Lower lobe of right lung (tissue), 2 donors: ENCODE data around the gene YBX3. TPM values are rescaled to one million over a fixed set of nuclear protein-coding genes. Genes with fewer than 3 reads are reported as not detected.

Source experiments
- ATAC-seq, 2 donors: fragments of 200-7000 bp; cut with Tn5 transposase; one replicate each; pipeline ENCODE4 v1.9.1; 2020 to 2022; ENCODE audit warnings: mild to moderate bottlenecking in 2 of 2, moderate library complexity in 2 of 2
- DNase-seq: peaks from one replicate; pipeline ENCODE4 v3.0.0-alpha.2; 2020
- H3K27ac ChIP-seq: fragments of 200-600 bp; one replicate; pipeline ENCODE4 v1.8.0; 2022
- H3K27me3 ChIP-seq: fragments of 200-600 bp; one replicate; pipeline ENCODE4 v1.8.0; 2022; ENCODE audit warnings: low read depth
- H3K36me3 ChIP-seq: fragments of 200-600 bp; one replicate; pipeline ENCODE4 v1.8.0; 2022; ENCODE audit warnings: mild to moderate bottlenecking
- H3K4me1 ChIP-seq: fragments of 200-600 bp; one replicate; pipeline ENCODE4 v1.8.0; 2022
- H3K4me3 ChIP-seq: fragments of 200-600 bp; one replicate; pipeline ENCODE4 v1.8.0; 2022; ENCODE audit warnings: mild to moderate bottlenecking
- H3K9me3 ChIP-seq: fragments of 200-600 bp; one replicate; pipeline ENCODE4 v1.8.0; 2022
- intact Hi-C: fragments of 100-400 bp; cut with DNase I; formaldehyde crosslinking; loops from one replicate; pipeline ENCODE4 v1.11.0; 2022
- long read RNA-seq: library from polyadenylated mRNA; unstranded; transcript quantifications from one replicate; pipeline ENCODE4 v2.0.0, GENCODE V29; 2021
- total RNA-seq: library from RNA; stranded (reverse); fragmentation: NEBNext Ultra II Directional; extraction: Animal tissue kit (Norgen Biotek cat#: 25700); gene quantifications from one replicate; pipeline ENCODE4 v1.2.1, GENCODE V29; 2021
- TF ChIP-seq, protein P1 (sequence below): fragments of 200-600 bp; IDR thresholded peaks from one replicate; pipeline ENCODE4 v1.8.0; 2022; ENCODE audit warnings: antibody characterized with exemption, mild to moderate bottlenecking
- donor health status: DM: no; HTN: yes; CAD: no; lungs with severe emphysema.

The YBX3 gene
- total RNA-seq = 278 TPM
- long read RNA-seq, transcript YBX3-201 (10 exons, 1,796 nt) = major isoform, 357 of 710 reads
- long read RNA-seq, transcript YBX3-202 (9 exons, 1,708 nt) = minor isoform, 255 of 710 reads
- long read RNA-seq, partial matches to known transcripts = 18 of 710 reads
- long read RNA-seq, other reads (novel, unspliced or antisense) = 78 of 710 reads

- Histone ChIP-seq H3K4me3 (peak within 1 kb of the TSS; percentile 91), H3K4me1 (peaks cover 42% of the 10 kb centered on the region), H3K9me3 (no peaks in the 10 kb centered on the region), H3K27me3 (no peaks in the 10 kb centered on the region), H3K36me3 (no peaks in the 10 kb centered on the region), H3K27ac (peak within 1 kb of the TSS; percentile 98)
- DNase-seq (peak; percentile 90), ATAC-seq (peak; percentile 83 to 85)
- intact Hi-C loops = no loop called here
- TF ChIP-seq, protein P1, sequence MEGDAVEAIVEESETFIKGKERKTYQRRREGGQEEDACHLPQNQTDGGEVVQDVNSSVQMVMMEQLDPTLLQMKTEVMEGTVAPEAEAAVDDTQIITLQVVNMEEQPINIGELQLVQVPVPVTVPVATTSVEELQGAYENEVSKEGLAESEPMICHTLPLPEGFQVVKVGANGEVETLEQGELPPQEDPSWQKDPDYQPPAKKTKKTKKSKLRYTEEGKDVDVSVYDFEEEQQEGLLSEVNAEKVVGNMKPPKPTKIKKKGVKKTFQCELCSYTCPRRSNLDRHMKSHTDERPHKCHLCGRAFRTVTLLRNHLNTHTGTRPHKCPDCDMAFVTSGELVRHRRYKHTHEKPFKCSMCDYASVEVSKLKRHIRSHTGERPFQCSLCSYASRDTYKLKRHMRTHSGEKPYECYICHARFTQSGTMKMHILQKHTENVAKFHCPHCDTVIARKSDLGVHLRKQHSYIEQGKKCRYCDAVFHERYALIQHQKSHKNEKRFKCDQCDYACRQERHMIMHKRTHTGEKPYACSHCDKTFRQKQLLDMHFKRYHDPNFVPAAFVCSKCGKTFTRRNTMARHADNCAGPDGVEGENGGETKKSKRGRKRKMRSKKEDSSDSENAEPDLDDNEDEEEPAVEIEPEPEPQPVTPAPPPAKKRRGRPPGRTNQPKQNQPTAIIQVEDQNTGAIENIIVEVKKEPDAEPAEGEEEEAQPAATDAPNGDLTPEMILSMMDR = no peak
These were observed at the start of gene YBX3 for GRCh38 chr12:10722905-10723746. TSS of gene YBX3 (minus strand) at chr12:10723323. CDS start at chr12:10723111, 212 bp downstream.

DNA sequence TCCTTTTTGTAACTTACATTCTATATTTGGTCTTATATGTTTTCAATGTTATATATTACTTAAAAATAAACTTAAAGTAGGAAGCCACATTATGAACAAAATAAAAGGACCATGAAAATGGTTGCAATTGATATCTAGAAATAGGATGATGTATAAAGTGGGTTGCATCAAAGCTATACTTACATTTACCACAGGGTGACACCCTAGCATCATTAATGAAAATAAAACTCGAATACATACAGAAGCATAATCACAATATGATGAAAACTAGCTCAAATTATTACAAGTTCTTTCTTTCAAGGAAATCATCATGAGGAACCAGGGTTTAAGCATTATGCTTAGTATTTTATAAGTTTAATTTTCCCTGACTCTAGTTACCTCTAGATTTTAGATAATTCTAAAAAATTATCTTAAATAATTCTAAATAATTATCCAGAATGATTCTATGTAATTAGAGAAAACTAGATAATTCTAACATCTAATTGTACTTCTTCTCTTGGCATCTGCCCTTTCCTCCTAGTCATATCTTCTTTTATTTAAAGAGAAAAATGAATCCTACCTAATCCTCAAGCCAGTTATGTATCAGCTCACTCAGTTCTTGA, 48.1 kb upstream of the YBX3 start:
- TF ChIP-seq, protein P1 = peak; percentile 64
- ATAC-seq (no peak), DNase-seq (no peak)
- Histone ChIP-seq H3K4me3 (no peak overlapping the region), H3K36me3 (no peaks in the 10 kb centered on the region), H3K27ac (no peak overlapping the region), H3K9me3 (no peaks in the 10 kb centered on the region), H3K4me1 (no peaks in the 10 kb centered on the region), H3K27me3 (no peaks in the 10 kb centered on the region)
- intact Hi-C loops = loop anchor here (10.0 kb wide), 2 partner anchors 424 to 714 kb away; no protein-coding TSS in a partner anchor

GRCh38 chr12:10759657-10760056, 36.5 kb upstream of the YBX3 start:
- Histone ChIP-seq H3K9me3 (peaks cover 11% of the 10 kb centered on the region), H3K27ac (no peak overlapping the region), H3K36me3 (no peaks in the 10 kb centered on the region), H3K4me1 (no peaks in the 10 kb centered on the region), H3K4me3 (no peak overlapping the region), H3K27me3 (peaks cover 10% of the 10 kb centered on the region)
- intact Hi-C loops = no loop called here
- ATAC-seq (no peak), DNase-seq (no peak)
- TF ChIP-seq, protein P1 = no peak

- Histone ChIP-seq H3K27me3 (no peaks in the 10 kb centered on the region), H3K27ac (no peak overlapping the region), H3K36me3 (no peaks in the 10 kb centered on the region), H3K9me3 (peaks cover 11% of the 10 kb centered on the region), H3K4me3 (no peak overlapping the region), H3K4me1 (no peaks in the 10 kb centered on the region)
- ATAC-seq (no peak), DNase-seq (no peak)
- TF ChIP-seq, protein P1 = no peak
- intact Hi-C loops = no loop called here
These were observed 33.1 kb upstream of the YBX3 start for GRCh38 chr12:10756194-10756593.

DNA sequence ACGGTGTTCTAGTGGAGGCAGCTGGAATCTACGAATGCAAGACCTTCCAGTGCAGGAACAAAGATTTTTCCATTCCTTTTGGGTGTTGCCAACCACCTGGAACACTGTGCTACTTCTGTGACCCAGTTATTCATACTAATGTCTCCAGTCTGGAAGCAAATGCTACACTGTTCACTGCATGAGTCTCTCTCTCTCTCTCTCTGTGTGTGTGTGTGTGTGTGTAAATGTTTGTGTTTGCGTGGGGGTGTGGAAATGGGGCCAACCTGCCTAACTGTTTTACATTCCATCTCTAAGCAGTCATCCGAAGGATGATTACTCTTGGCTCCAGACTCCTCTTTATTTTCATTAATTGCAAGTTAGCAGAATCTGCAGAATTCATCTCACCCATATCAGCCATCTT, 29.9 kb upstream of the YBX3 start:
- H3K36me3 ChIP-seq = no peaks in the 10 kb centered on the region
- no peak for DNase-seq
- peaks cover 11% of the 10 kb centered on the region for H3K9me3 ChIP-seq
- no peak overlapping the region for H3K4me3 ChIP-seq
- peaks cover 10% of the 10 kb centered on the region for H3K4me1 ChIP-seq
- peak; percentile 33 to 47 for ATAC-seq
- intact Hi-C loops = no loop called here
- TF ChIP-seq, protein P1 = no peak
- H3K27ac ChIP-seq = no peak overlapping the region
- peaks cover 3% of the 10 kb centered on the region for H3K27me3 ChIP-seq
